ENCODE data around the gene PPME1. TPM values are rescaled to one million over a fixed set of nuclear protein-coding genes. Genes with fewer than 3 reads are reported as not detected.

Gene PPME1
- total and polyA plus RNA-seq, 2 experiments from 2014 or later, result 43.6 to 62.1 TPM

- no peaks in the 10 kb centered on the region for H3K27me3 ChIP-seq (replicated peaks; ENCODE audit: insufficient read depth)
- H3F3A ChIP-seq (ENCODE audit: insufficient read depth), result peaks cover 36% of the 10 kb centered on the region
- peaks cover 43% of the 10 kb centered on the region for H3K4me1 ChIP-seq (ENCODE audit: insufficient read depth)
- H3K4me3 ChIP-seq, result no peak overlapping the region
- H3K4me2 ChIP-seq (ENCODE audit: unreplicated experiment), result no peak overlapping the region
- no peak overlapping the region for H3K27ac ChIP-seq
- 0 out of 2 replicates have a peak, but pooled peaks cover 4% of the 10 kb centered on the region for H3K79me2 ChIP-seq (ENCODE audit: insufficient read depth)
- TF ChIP-seq EZH2 (IDR thresholded peaks at IDR 0.05; ENCODE audit: insufficient read depth, poor library complexity, severe bottlenecking) (no peak), EZH2phosphoT487 (IDR thresholded peaks at IDR 0.05; ENCODE audit: insufficient read depth, low read depth) (no peak)
- H3K36me3 ChIP-seq (ENCODE audit: low read depth), result 0 out of 2 replicates have a peak, but pooled peaks cover 3% of the 10 kb centered on the region
- H4K20me1 ChIP-seq (ENCODE audit: insufficient read depth), result no peaks in the 10 kb centered on the region
- no peak overlapping the region for H3K9ac ChIP-seq
- no peaks in the 10 kb centered on the region for H3K9me2 ChIP-seq (ENCODE audit: insufficient read depth)
- no peaks in the 10 kb centered on the region for H3K9me3 ChIP-seq (ENCODE audit: low read depth)
- in situ Hi-C loops (cut with MboI), result no loop called here
- 74 to 76% methylated on average over 2 of the region's 2 CpGs for WGBS, 2 experiments (ENCODE audit: low coverage in 1 of 2, low lambda C conversion rate in 2 of 2, missing lambda C conversion rate in 2 of 2)
- no peak overlapping the region for H2AFZ ChIP-seq
- peak; percentile 13 for DNase-seq
Measured at GRCh38 chr11:74141241-74141695, 29.8 kb upstream of the PPME1 start.

- 0 out of 2 replicates have a peak, but pooled peaks cover 3% of the 10 kb centered on the region for H3K36me3 ChIP-seq (ENCODE audit: low read depth)
- 0 out of 2 replicates have a peak, but pooled peaks cover 5% of the 10 kb centered on the region for H3K79me2 ChIP-seq (ENCODE audit: insufficient read depth)
- H3K4me1 ChIP-seq (ENCODE audit: insufficient read depth), result peaks cover 43% of the 10 kb centered on the region
- in situ Hi-C loops (cut with MboI), result no loop called here
- H3K27ac ChIP-seq, result no peak overlapping the region
- H4K20me1 ChIP-seq (ENCODE audit: insufficient read depth), result no peaks in the 10 kb centered on the region
- no peaks in the 10 kb centered on the region for H3K9me2 ChIP-seq (ENCODE audit: insufficient read depth)
- no peaks in the 10 kb centered on the region for H3K9me3 ChIP-seq (ENCODE audit: low read depth)
- TF ChIP-seq EZH2phosphoT487 (IDR thresholded peaks at IDR 0.05; ENCODE audit: insufficient read depth, low read depth) (no peak), EZH2 (IDR thresholded peaks at IDR 0.05; ENCODE audit: insufficient read depth, poor library complexity, severe bottlenecking) (no peak)
- H2AFZ ChIP-seq, result no peak overlapping the region
- H3F3A ChIP-seq (ENCODE audit: insufficient read depth), result peaks cover 36% of the 10 kb centered on the region
- no peak for DNase-seq
- H3K9ac ChIP-seq, result no peak overlapping the region
- WGBS, 2 experiments (ENCODE audit: low coverage in 1 of 2, low lambda C conversion rate in 2 of 2, missing lambda C conversion rate in 2 of 2), result 97 to 99% methylated on average over 3 of the region's 3 CpGs
- H3K27me3 ChIP-seq (replicated peaks; ENCODE audit: insufficient read depth), result no peaks in the 10 kb centered on the region
- no peak overlapping the region for H3K4me2 ChIP-seq (ENCODE audit: unreplicated experiment)
- no peak overlapping the region for H3K4me3 ChIP-seq
Measured at GRCh38 chr11:74141908-74142307, 29.2 kb upstream of the PPME1 start.

- Histone ChIP-seq H3K36me3 (ENCODE audit: low read depth) (no peaks in the 10 kb centered on the region), H4K20me1 (ENCODE audit: insufficient read depth) (no peaks in the 10 kb centered on the region), H3K9ac (no peak overlapping the region), H3K9me3 (ENCODE audit: low read depth) (no peaks in the 10 kb centered on the region), H3K27ac (no peak overlapping the region), H3K79me2 (ENCODE audit: insufficient read depth) (0 out of 2 replicates have a peak, but pooled peaks cover 5% of the 10 kb centered on the region), H3K9me2 (ENCODE audit: insufficient read depth) (no peaks in the 10 kb centered on the region), H3K4me2 (ENCODE audit: unreplicated experiment) (no peak overlapping the region), H2AFZ (no peak overlapping the region), H3K4me3 (no peak overlapping the region), H3K27me3 (replicated peaks; ENCODE audit: insufficient read depth) (no peaks in the 10 kb centered on the region), H3K4me1 (ENCODE audit: insufficient read depth) (peaks cover 49% of the 10 kb centered on the region), H3F3A (ENCODE audit: insufficient read depth) (peaks cover 35% of the 10 kb centered on the region)
- in situ Hi-C loops (cut with MboI), result no loop called here
- peak; percentile 30 for DNase-seq
- TF ChIP-seq EZH2phosphoT487 (IDR thresholded peaks at IDR 0.05; ENCODE audit: insufficient read depth, low read depth) (no peak), EZH2 (IDR thresholded peaks at IDR 0.05; ENCODE audit: insufficient read depth, poor library complexity, severe bottlenecking) (no peak)
- 86 to 92% methylated on average over 3 of the region's 3 CpGs for WGBS, 2 experiments (ENCODE audit: low coverage in 1 of 2, low lambda C conversion rate in 2 of 2, missing lambda C conversion rate in 2 of 2)
Measured at GRCh38 chr11:74142624-74143023, 28.5 kb upstream of the PPME1 start.

GRCh38 chr11:74144592-74144991 lies 26.5 kb upstream of the PPME1 start:
- 99% methylated on average over 4 of the region's 4 CpGs for WGBS, 2 experiments (ENCODE audit: low coverage in 1 of 2, low lambda C conversion rate in 2 of 2, missing lambda C conversion rate in 2 of 2)
- Histone ChIP-seq H3K4me1 (ENCODE audit: insufficient read depth) (peaks cover 35% of the 10 kb centered on the region), H3K4me2 (ENCODE audit: unreplicated experiment) (no peak overlapping the region), H3K27ac (no peak overlapping the region), H3K4me3 (no peak overlapping the region), H3K36me3 (ENCODE audit: low read depth) (no peaks in the 10 kb centered on the region), H3K9me2 (ENCODE audit: insufficient read depth) (no peaks in the 10 kb centered on the region), H3F3A (ENCODE audit: insufficient read depth) (peaks cover 16% of the 10 kb centered on the region), H3K9ac (no peak overlapping the region), H3K9me3 (ENCODE audit: low read depth) (no peaks in the 10 kb centered on the region), H3K27me3 (replicated peaks; ENCODE audit: insufficient read depth) (no peaks in the 10 kb centered on the region), H3K79me2 (ENCODE audit: insufficient read depth) (0 out of 2 replicates have a peak, but pooled peaks cover 5% of the 10 kb centered on the region), H2AFZ (no peak overlapping the region), H4K20me1 (ENCODE audit: insufficient read depth) (no peaks in the 10 kb centered on the region)
- no peak for DNase-seq
- TF ChIP-seq EZH2phosphoT487 (IDR thresholded peaks at IDR 0.05; ENCODE audit: insufficient read depth, low read depth) (no peak), EZH2 (IDR thresholded peaks at IDR 0.05; ENCODE audit: insufficient read depth, poor library complexity, severe bottlenecking) (no peak)
- in situ Hi-C loops (cut with MboI), result no loop called here
